HG03439 (cell line): ENCODE data around the gene TICAM1.
A peak's percentile ranks its signal among the peaks of the same experiment; 100 is the strongest.
"Not testable (repeated sequence)": the region's sequence is repeated elsewhere in the genome, so short reads cannot be mapped to it uniquely, and the experiment has no call there.

Experiments used
- ATAC-seq: cut with Tn5 transposase; IDR thresholded peaks from one replicate; pipeline ENCODE4 v1.9.1; 2021; ENCODE audit warnings: mild to moderate bottlenecking, moderate library complexity; ENCODE audit not compliant: unreplicated experiment

Gene TICAM1

DNA sequence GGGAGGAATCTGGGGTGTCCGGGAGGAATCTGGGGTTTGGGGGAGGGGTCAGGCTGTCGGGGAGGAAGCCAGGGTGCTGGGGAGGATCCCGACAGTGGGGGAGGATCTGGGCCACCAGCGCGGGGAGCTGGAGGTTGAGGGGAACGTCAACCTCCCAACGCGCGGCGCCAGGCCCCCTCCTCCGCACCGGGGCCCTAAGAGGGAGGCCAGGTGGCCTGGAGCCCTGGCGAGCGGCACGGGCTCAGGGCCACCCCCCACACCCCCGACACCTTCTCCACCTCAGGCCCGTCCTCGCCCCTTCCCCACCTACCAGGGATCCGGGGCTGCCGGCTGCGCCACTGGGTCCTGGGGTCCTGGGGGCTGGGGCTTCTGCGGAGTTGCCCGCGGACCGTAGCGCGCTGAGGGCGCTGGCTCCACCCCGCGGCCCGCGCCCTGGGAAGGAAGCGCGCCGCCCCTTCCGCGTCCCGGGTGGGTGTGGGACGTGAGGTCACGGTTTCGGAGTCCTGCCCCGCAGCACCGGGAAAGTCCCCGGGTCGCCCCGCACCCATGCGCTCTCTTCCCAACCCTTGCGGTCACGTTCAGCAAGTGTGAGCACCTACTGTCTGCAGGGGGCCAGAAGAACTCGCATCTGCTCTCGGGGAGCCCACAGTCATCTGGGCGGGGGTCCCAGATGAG, at the start of gene TICAM1:
TSS of gene TICAM1 (minus strand) at position 409 of the 675 bp plus-strand sequence. CDS start 13,335 bp downstream, outside the sequence.
- ATAC-seq = peak; percentile 62

DNA sequence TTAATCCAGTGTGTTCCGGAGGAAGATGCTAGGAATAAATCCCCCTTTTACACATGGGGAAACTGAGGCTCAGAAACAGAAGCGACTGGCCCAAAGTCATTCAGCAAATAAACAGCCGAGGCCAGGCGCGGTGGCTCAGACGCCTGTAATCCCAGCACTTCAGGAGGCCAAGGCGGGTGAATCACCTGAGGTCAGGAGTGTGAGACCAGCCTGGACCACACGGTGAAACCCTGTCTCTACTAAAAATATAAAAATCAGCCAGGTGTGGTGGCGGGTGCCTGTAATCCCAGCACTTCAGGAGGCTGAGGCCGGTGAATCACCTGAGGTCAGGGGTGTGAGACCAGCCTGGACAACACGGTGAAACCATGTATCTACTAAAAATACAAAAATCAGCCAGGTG, 47.5 kb upstream of the TICAM1 start:
- no peak for ATAC-seq

DNA sequence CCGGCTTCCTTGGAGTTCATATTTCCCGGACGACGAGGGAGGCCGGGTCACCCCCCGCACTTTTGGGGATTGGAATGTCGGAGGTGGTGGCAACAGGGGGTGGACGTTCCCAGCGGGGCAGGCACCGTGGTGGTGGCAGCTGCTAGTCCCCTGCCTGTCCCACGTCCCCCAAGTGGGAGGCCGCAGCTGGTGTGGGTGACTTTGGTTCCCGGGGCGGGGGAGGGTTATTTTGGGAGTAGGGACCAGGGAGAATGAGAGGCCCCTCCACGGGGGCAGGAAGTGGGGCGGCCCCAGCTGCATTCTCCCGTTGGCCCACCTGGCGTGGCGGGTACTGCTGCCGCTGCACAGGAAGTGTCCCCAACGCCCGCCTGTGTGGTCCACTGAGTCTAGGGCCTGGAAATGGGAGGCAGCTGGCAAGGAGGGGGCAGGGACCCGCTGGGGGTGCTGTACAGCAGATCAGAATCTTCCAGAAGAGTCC, 47.0 kb upstream of the TICAM1 start:
- no peak for ATAC-seq

DNA sequence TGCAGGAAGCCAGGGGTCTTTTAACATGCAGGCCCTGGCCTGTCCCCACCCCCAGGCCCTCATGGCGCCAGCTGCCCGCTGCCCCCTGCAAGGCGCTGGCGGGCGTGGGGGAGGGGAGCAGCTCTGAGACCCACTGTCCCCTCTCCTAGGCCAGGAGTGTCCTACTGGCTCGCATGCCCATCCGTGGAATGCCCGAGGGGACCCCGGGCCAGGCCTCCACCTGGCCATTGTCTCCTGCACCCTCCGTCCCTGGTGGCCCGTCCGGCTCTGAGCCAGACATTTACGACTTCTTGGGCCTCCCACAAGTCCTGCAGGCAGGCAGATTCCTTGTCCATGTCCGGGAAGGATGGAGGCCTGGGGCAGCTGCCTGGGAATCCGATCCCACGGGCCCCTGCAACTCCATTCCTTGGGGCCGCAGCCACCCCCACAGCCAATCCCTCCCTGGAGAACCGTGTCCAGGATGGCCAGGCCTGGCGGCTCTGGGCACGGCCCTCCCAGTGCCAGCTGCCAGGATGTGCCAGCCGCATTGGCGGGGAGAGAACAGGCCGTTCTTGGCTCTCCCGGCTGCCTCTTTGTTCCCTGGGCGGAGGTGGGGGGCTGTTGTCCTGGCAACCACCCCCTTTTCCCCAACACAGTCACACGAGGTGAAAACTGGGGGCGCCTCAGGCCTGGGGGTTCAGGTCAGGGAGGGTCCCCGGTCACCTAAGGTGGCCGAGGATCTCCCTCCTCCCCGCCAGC, 46.4 kb upstream of the TICAM1 start:
- no peak for ATAC-seq

DNA sequence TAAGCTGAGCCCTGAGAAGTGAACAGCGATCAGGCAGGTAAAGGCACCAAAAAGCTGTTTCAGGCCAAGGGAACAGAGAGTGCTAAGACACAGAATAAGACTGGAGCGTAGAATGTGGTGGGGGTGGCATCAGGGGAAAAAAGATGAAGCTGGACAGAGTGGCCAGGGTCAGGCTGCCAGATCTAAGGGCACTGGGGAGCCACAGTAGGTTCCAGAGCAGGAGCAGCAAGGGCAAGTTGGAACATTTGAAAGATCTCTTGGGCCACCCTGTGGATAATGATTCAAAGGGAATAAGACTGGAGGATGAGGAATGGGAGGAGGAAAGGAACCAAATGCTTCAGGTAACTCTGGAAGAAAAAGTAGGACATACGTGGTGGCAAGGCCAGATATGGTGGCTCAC, 42.4 kb upstream of the TICAM1 start:
- ATAC-seq = no peak

DNA sequence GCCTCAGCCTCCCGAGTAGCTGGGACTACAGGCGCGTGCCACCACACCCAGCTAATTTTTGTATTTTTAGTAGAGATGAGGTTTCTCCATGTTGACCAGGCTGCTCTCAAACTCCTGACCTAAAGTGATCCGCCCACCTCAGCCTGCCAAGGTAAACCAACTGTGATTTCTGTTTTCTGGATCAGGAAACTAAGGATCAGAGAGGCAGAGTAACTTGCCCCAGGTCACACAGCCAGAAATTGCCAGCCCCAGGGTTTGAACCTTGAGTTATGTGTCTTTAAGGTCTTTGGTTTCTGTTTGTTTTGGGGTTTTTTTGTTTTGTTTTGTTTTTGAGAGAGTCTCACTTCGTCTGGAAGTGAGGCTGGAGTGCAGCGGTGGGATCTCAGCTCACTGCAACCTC, 40.2 kb upstream of the TICAM1 start:
- ATAC-seq = no peak

DNA sequence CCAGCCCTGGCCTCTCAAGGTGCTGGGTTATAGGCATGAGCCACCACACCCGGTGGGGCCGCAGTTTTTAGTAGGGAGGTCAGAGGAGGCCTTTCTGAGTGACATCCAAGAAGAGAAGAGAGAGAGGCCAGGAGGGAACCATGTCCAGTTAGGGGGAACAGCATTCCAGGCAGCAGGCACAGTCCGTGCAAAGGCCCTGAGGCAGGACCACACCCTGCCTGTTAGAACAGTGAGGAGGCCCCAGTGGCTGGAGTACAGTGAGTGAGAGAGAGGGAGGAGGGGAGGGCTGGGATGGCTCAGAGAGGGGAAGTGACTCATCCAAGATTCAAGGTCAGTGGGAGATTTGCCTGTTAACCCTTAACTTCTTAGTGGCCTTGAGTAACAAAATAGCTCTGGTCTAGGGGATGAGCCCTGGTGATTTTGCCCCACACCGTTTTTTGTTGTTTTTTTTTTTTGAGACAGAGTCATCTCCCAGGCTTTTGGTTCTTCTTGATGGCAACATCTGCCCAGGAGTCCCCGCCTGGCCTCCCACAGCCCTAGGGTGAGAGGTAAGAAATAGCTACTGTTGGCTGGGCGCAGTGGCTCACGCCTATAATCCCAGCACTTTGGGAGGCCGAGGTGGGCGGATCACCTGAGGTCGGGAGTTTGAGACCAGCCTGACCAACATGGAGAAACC, 38.7 kb upstream of the TICAM1 start:
- no peak for ATAC-seq

DNA sequence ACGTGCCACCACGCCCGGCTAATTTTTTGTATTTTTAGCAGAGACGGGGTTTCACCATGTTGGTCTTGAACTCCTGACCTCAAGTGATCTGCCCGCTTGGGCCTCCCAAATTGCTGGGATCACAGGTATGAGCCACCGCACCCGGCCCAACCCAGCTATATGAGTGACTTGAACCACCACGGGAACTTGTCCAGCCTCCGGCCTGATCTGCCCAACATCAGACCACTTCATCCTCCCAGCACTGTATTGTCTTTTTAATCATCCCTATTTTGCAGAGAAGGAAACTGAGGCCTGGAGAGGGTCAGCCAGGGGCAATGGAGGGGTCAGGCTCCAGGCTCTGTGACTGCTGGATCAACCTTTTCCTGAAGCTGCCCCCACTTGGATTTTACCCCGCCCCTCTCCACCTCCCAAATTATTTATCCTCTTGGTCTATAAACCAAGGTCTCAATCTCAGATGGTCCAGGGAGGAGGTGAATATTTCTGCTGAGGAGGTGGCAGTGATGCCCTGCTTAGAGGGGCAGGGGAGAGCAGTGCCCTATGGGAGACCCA, 36.8 kb upstream of the TICAM1 start:
- ATAC-seq = no peak

DNA sequence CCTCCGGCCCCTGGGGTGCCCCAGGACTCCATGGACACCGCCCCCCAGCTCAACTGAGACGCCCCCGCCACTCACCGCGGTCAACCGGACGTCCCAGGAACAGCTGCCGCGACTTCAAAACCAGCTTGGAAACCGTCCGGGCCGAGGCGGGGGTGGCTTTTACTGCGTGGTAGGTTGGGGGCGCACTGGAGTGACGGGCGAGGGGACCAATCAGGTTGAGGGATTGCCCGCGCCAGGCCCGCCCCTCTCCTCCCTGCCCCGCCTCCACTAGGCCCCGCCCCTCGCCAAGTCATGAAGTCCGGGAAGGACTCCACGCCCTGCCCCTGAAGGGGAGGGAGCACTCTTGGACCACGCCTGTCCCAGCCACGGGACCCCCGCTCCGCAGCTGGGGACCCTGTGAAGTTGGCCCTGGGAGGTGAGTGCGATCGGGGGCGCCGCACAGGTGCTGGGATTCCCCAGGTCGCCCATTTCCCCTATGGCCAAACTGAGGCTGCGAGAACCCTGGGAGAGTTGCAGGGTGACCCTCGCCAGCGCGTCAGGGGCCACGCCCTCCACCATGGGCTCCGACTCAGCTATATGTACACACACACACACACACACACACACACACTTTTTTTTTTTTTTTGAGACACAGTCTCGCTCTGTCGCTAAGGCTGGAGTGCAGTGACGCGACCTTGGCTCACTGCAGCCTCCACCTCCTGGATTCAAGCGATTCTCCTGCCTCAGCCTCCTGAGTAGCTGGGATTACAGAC, 36.2 kb upstream of the TICAM1 start, which contains the start of gene PLIN3:
TSS of gene PLIN3 (minus strand) at position 134 of the 752 bp plus-strand sequence. CDS start 6,273 bp downstream, outside the sequence.
- ATAC-seq = peak; percentile 69

DNA sequence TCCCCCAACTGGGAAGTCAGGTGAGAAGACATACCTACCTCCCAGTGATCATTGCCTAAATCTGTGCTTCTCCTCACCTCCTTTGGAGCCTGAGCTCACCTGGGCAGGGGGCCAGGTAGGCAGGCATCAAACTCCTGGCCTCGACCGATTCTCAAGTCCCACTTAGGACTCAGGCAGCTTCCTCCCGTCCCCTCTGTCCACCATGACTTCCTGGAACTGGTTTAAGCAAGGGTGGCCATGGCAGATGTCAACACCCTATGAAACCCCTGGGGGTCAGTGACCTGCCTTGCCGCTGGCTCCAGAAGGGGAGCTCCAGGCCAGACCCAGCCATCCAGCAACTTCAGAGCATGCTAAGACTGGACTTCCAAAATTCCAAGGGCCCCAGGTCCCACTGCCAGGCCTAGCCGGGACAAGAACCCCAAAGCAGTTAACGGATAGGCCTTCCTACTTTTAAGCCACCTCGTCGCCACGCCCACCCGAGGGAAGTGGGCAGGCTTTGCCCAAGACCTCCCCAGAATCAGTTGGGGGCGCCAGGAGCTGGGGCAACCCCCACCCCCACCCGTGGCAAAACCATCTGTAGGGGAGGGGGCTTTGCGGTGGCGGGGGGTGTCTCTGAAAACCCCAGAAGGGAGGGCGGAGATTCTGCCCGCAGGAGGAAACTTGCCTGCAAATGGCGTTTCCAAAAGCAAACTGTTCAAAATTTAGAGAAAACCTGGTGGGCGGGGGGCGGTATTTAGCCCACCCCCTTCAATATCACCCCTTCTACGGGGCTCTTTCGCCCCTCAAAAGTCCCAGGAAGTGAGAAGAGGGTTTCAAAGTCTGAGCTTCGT, 35.3 kb upstream of the TICAM1 start:
- ATAC-seq = no peak

DNA sequence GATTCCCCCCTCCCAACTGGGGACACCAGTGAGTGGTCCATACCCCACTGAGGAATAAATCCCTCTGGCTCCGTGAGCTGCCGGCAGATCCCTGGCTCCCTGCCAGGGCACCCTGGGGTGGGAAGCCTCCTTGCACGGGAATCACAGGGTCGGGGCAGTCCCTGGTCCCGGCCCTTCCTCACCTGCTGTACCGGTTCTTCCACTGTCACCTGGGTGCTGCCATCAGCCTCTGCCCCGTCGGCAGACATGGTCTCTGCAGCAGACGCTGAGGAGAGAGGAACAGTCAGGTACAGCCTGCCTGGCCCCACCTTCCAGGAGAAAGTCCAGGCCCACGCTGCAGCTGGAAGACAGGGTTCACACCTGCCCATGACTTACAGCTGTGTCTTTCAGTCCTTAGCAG, 29.6 kb upstream of the TICAM1 start:
- ATAC-seq = no peak

DNA sequence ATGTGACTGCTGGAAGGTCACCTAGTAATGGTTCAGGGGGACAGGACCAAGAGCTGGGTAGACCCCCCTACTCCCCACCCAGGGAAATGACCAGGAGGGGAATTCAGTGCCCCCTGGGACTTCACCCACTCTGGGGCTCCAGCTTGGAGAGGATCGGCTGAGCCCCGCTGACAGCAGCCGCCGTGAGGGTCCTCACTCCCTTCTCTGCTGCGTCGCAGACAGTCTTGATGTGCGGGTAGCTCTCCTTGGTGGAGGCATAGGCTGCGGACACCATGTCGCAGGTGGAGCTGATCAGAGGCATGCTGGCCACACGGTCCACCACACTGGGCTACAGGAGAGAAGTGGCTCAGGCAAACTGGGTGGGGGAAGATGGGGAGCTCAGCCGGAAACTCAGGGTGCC, 28.2 kb upstream of the TICAM1 start:
- ATAC-seq = no peak

DNA sequence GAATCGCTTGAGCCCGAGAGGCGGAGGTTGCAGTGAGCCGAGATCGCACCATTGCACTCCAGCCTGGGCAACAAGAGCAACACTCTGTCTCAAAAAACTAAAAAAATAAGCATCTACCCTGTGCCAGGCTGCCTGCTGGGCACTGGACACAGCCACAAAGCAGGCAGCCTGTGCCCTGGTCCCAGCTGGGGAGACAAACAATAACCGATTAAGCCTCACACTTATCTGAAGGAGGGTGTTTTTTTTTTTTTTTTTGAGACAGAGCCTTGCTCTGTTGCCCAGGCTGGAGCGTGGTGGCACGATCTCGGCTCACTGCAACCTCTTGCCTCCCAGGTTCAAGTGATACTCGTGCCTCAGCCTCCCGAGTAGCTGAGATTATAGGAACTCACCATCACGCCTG, 25.0 kb upstream of the TICAM1 start:
- ATAC-seq = not testable (repeated sequence)

DNA sequence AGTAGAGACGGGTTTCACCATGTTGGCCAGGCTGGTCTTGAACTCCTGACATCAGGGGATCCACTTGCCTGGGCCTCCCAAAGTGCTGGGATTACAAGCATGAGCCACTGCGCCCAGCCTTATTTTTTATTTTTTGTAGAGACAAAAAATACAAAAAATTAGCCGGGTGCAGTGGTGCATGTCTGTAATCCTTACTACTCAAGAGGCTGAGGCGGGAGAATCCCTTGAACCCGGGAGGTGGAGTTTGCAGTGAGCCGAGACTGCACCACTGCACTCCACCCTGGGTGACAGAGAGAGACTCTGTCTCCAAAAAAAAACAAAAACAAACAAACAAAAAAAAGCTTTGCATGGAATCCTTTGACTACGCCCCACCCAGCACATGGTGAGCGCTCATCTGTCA, 22.0 kb upstream of the TICAM1 start:
- ATAC-seq = not testable (repeated sequence)

DNA sequence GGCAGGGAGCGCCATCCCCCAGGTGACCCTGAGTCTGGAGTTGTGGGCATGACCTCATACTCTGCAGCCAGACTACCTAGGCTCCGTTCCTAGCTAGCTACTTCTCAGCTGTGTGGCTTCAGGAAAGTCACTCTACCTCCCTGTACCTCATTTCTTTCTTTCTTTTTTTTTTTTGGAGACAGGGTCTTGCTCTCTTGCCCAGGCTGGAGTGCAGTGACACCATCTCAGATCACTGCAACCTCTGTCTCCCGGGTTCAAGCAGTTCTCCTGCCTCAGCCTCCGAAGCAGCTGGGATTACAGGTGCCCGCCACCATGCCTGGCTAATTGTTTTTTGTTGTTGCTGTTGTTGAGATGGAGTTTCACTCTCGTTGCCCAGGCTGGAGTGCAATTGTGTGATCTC, 21.0 kb upstream of the TICAM1 start:
- ATAC-seq = no peak

DNA sequence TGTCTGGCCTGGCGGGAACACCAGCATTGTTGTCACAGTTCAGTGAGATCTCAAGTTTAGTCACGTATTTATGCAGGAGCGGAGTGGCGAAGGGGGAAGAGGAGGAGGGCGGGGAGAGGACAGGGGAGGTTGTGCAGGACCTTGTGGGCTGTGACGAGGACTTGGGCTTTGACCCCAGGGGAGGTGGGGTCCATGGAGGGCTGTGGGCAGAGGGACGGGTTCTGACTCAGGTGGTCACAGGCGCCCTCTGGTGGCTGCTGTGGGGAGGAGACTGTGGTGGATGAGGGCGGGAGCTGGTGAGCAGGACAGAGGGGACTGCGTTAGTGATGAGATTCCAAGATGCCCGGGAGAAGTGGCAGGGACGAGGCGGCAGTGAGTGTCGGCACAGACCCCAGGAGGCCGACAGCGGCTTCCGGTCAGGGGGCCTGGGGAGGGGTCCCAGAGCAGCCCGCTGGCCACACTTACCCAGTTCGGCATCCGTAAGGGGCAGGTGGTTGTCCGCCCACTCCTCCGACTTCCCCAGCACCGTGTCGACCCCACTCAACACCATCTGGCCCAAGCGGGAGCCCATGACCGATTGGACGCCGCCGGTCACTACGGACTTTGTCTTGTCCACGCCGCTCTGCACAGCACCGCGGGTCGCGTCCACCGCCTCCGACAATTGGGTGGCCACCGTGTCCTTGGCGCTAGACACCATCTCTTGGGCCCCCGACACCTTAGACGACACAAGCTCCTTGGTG, 20.2 kb upstream of the TICAM1 start:
- ATAC-seq = no peak

DNA sequence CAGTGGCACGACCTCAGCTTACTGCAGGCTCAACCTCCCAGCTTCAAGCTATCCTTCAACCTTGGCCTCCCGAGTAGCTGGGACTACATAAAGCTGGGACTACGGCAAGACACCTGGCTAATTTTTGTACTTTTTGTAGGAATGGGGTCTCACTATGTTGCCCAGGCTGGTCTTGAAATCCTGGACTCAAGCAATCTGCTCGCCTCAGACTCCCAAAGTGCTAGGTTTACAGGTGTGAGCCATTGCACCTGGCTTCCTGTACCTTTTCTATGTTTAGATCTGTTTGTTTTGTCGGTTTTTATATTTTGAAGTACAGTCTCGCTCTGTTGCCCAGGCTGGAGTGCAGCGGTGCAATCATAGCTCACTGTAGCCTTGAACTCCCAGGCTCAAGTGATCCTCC, 17.5 kb upstream of the TICAM1 start:
- ATAC-seq = no peak

DNA sequence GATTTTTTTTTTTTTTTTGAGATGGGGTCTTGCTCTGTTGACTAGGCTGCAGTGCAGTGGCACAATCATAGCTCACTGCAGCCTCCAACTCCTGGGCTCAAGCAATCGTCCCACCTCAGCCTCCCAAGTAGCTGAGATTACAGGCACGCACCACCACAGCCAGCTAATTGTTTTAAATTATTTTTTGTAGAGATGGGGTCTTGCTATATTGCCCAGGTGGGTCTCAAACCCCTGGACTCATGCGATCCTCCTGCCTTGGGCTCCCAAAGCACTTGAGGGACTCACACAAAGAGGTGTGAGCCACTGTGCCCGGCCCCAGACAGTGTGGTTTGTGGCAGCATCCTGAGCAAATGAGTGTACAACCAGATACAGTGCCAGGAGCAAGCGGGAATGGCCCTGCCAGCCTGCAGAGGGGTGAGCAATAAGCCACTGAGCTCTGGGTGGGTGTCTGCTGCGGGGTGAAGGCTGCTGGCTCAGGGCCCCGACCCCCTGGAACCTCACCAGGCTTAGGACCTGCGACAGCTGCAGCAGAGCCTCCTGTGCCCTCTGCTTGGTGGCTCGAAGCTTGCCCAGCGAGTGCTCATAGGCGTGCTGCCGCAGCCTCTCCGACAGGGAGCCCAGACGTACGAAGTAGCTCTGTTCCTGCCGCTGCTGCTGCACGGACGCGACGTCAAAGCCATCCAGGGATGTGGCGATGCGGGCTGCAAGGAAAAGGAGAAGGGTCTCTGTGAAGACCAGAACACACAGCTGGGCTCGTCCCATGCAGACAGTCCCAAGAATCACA, 15.9 kb upstream of the TICAM1 start:
- no peak for ATAC-seq
